Bronchial epithelial cell (primary cell): ENCODE results near the gene MLXIP. TPM values are rescaled to one million over a fixed set of nuclear protein-coding genes. Genes with fewer than 3 reads are reported as not detected.
"Not testable (repeated sequence)": the region's sequence is repeated elsewhere in the genome, so short reads cannot be mapped to it uniquely, and the experiment has no call there.

Source experiments
- DNase-seq: peaks from one replicate; pipeline ENCODE4 v3.0.0-alpha.2; 2010; ENCODE audit warnings: low read depth
- FAIRE-seq: peaks from 2 replicates; lab custom pipeline; 2011; peaks lifted over from hg19 to GRCh38; lab: Jason Lieb, UNC
- H3K27me3 ChIP-seq: 2 replicates; pipeline ENCODE4 v1.5.1; 2011; ENCODE audit warnings: low read length; ENCODE audit not compliant: control insufficient read depth, insufficient read depth
- H3K36me3 ChIP-seq: 2 replicates; pipeline ENCODE4 v1.5.1; 2011; ENCODE audit warnings: low read length; ENCODE audit not compliant: control insufficient read depth, insufficient read depth
- H3K4me3 ChIP-seq: 2 replicates; pipeline ENCODE4 v1.5.1; 2011; ENCODE audit warnings: mild to moderate bottlenecking, low read depth, low read length, control low read depth
- CTCF ChIP-seq: IDR thresholded peaks from 2 replicates; pipeline ENCODE4 v1.5.1; 2011; ENCODE audit warnings: mild to moderate bottlenecking, moderate library complexity, low read length, control low read depth, inconsistent platforms; ENCODE audit not compliant: insufficient read depth, severe bottlenecking
- total RNA-seq: library from RNA; depleted of rRNA; stranded (reverse); fragments of >200 nt; gene quantifications from 2 replicates; pipeline ENCODE4 v1.2.1, GENCODE V29; 2014

MLXIP gene
- total RNA-seq, 1 donor from 2014 or later: 9.2 TPM

- no peak overlapping the region for H3K4me3 ChIP-seq
- H3K27me3 ChIP-seq: no peaks in the 10 kb centered on the region
- FAIRE-seq: no peak
- TF ChIP-seq CTCF: no peak
- no peaks in the 10 kb centered on the region for H3K36me3 ChIP-seq
- DNase-seq: no peak
Observed at GRCh38 chr12:122171399-122171798, 92.8 kb downstream of the MLXIP start.

- DNase-seq (no peak), FAIRE-seq (no peak)
- Histone ChIP-seq H3K4me3 (no peak overlapping the region), H3K36me3 (no peaks in the 10 kb centered on the region), H3K27me3 (no peaks in the 10 kb centered on the region)
- TF ChIP-seq CTCF: no peak
Observed at GRCh38 chr12:122172262-122172939, 93.8 kb downstream of the MLXIP start.

GRCh38 chr12:122174155-122174845, 95.7 kb downstream of the MLXIP start, which contains the start of gene IL31:
Gene IL31 (minus strand): TSS chr12:122174221. CDS start chr12:122174172, 49 bp downstream.
- H3K27me3 ChIP-seq: no peaks in the 10 kb centered on the region
- DNase-seq: no peak
- no peak for FAIRE-seq
- H3K36me3 ChIP-seq: no peaks in the 10 kb centered on the region
- TF ChIP-seq CTCF: no peak
- no peak within 1 kb of the TSS for H3K4me3 ChIP-seq

- FAIRE-seq, H3K27me3 ChIP-seq, H3K36me3 ChIP-seq, H3K4me3 ChIP-seq: not testable (repeated sequence)
- DNase-seq: peak; percentile 51
Observed at GRCh38 chr12:122176473-122176872, 97.9 kb downstream of the MLXIP start.

- no peak for TF ChIP-seq CTCF
- Histone ChIP-seq H3K27me3 (no peaks in the 10 kb centered on the region), H3K36me3 (no peaks in the 10 kb centered on the region), H3K4me3 (peak within 1 kb of the TSS; percentile 47)
- DNase-seq: peak; percentile 10
- FAIRE-seq: no peak
Observed at GRCh38 chr12:122182887-122183587, 104.5 kb downstream of the MLXIP start, which contains the start of gene LRRC43. Gene LRRC43 (plus strand): TSS chr12:122183123. CDS start chr12:122183145, 22 bp downstream.

GRCh38 chr12:122183588-122183940, 105.0 kb downstream of the MLXIP start:
- H3K36me3 ChIP-seq: no peaks in the 10 kb centered on the region
- FAIRE-seq: no peak
- DNase-seq: no peak
- no peak for TF ChIP-seq CTCF
- no peaks in the 10 kb centered on the region for H3K27me3 ChIP-seq
- H3K4me3 ChIP-seq: peak overlapping the region; percentile 47
